Endometrium (tissue), 2 donors: ENCODE results near the gene COL1A1.

Experiments
- FAIRE-seq: peaks from 2 replicates; lab custom pipeline; 2012; peaks lifted over from hg19 to GRCh38; lab: Jason Lieb, UNC
- donor health status: control.
- donor health status: control.

The COL1A1 gene

GRCh38 chr17:50201276-50201854, at the start of gene COL1A1:
Gene COL1A1 (minus strand): TSS chr17:50201631. CDS start chr17:50201513, 118 bp downstream.
- peak; percentile 51 for FAIRE-seq

GRCh38 chr17:50248255-50248654, 46.8 kb upstream of the COL1A1 start:
- FAIRE-seq: no peak

DNA sequence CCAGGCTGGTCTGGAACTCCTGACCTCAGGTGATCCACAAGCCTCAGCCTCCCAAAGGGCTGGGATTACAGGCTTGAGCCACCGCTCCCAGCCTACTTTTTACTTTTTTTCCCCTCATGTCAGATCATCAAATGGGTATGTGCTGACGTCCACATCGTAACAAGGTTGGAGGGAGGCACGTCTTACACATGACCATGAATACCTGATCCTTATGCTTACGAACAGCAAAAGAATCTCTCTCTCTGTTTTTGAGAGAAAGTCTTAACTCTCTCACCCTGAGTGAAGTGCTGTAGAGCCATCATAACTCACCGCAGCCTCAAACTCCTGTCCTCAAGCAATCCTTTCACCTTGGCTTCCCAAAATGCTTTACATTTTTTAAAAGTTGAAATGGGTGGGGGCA, 43.3 kb upstream of the COL1A1 start:
- FAIRE-seq: no peak

DNA sequence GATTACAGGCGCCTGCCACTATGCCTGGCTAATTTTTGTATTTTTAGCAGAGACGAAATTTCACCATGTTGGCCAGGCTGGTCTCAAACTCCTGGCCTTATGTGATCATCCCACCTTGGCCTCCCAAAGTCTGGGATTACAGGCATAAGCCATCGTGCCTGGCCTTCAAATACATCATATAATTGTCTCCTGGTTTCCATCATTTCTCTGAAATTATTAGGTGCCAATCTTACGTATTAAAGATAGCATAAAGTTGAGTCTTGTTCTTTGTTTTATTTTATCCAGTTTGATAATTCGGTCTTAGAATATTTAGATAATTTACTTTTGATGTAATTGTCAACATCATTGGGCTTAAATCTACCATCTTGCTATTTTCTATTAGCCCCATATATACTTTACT, 40.0 kb upstream of the COL1A1 start:
- FAIRE-seq: no peak

DNA sequence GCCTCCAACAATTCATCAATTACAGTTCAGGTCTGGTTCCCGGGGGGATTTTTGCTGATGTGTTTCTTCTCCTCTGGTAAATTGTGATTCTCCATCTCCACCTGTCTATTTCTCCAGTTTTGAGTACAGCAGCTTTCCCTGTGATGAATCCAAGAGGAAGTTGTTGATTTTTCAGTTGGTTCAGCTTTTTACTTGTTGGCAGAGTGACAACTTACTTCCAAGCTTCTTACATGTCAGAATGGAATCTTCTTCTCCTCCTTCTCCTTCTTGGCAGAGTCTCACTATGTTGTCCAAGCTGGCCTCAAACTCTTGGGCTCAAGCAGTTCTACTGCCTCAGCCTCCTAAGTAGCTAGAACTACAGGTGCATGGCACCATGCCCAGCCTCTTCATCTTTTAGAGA, 39.4 kb upstream of the COL1A1 start:
- no peak for FAIRE-seq

- FAIRE-seq: no peak
These were observed 38.5 kb upstream of the COL1A1 start for GRCh38 chr17:50239937-50240336.

DNA sequence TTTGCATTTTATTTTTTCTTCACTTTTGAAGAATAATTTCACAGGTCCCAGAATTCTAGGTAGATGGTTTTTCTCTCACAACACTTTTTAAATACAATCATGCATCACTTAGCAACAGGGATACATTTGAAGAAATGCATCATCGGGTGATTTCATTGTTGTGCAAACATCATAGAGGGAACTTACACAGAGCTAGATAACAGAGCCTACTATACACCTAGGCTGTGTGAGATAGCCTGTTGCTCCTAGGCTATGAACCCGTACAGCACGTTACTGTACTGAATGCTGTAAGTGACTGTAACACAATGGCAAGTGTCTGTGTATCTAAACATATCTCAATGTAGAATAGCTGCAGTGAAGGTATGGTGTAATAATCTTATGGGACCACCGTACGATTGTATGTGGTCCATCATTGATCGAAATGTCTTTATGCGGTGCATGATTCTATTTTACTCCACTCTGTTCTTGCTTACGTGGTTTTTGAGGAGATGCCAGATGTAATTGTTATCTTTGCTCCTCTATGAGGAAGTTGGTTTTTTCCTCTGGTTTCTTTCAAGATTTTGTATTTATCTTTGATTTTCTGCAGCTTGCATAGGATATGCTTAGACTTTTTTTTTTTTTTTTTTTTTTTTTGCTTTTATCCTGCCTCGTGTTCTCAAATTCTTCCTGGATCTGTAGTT, 37.3 kb upstream of the COL1A1 start:
- FAIRE-seq: peak; percentile 29

GRCh38 chr17:50237901-50238300, 36.5 kb upstream of the COL1A1 start:
- FAIRE-seq: no peak

DNA sequence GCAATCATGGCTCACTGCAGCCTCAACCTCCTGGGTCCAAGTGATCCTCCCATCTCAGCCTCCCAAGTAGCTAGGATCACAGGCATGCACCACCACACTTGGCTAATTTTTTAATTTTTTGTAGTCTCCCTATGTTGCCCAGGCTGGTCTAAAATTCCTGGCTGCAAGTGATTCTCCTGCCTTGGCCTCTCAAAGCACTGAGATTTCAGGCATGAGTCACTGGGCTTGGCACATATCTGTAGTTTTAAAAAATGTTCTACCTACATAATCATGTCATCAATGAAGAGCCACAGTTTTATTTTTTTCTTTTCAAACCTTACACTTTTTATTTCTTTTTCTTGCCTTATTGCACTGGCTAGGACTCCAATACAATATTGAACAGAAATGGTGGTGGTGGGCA, 33.1 kb upstream of the COL1A1 start:
- no peak for FAIRE-seq

GRCh38 chr17:50225701-50226240, 24.3 kb upstream of the COL1A1 start:
- FAIRE-seq: no peak

- no peak for FAIRE-seq
These were observed 21.5 kb upstream of the COL1A1 start for GRCh38 chr17:50222922-50223321.

DNA sequence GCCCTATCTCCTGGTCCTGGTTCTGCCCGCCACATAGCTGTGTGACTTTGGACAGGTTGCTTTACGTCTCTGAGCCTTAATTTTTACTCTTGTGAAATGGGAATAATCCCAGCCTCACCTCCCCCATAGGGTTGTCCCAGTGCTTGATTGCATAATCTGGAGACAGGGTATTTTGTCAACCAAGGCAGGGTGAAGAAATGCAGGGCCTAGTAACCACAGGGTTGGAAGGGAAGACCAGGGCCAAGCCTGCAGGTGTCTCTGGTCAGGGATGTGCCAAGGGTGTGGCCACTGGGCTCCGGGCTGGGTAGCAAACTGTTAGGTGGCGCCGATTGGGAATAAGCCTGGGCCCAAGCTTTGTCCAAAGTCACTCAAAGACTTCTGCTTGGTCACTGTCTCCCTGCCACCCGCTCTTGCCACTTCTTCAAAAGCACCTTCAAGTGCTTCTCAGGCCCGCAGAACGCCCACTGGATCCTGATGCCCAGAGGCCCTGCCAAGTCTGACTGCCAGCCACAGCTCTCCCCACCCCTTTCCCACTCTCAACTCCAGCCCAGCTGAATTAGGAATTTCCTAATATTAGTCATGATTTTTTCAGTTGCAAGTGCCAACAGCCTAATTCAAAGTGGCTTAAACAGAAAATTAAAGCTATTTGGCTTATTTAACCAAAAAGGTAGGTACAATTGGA, 20.6 kb upstream of the COL1A1 start:
- FAIRE-seq: no peak

DNA sequence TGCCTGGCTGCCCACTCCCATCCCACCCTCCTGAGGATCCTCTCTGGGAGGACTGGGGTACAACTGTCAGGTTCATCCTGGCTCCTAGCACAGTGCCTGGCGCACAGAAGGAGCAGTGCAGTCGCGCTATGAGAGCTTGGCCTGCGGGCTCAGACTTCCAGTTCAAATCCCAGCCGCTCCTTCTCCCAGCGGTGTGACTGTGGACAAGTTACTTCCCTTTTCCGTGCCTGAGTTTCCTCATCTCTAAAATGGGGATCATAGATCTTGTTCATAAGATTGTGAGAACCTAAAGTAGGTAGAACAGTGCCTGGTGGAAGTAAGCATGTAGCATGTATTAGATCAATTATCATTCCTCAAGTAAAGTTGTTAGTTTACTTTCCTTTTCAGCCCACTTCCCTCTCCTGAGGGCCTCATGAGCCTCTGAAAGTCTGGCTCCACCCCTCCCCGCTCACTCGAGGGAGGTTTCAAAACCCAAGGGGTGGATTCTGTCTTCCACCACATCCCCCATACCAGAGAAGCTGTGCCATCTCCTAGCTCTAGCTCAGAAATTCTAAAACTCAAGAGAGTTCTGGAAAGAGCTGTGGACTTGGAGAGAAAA, 19.9 kb upstream of the COL1A1 start:
- FAIRE-seq: no peak

- FAIRE-seq: no peak
These were observed 19.4 kb upstream of the COL1A1 start for GRCh38 chr17:50220811-50221210.

DNA sequence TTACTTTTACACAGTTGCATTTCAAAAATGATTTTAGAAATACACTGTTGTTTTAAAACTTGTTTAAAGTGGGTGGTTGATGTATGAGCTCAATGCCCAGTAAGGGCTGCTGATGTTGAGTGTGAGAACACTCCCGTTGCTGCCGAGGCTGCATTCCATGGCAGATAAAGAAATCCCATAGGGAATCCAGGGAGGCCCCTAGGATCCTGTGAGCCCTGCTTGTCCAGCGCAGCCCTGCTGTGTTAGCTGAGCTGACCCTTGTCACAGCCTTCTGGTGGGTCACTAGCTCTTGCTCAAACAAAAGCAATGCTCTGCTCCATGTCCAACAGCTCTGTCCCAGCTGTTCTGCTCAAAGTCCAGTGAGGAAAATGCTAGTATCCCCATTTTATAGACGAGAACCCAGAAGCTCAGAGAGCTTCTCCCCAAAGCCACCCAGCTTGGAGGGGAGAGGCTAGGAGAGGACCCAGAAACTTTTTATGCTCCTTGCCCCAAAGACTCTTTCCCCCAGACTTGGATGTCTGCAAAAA, 18.6 kb upstream of the COL1A1 start:
- no peak for FAIRE-seq

DNA sequence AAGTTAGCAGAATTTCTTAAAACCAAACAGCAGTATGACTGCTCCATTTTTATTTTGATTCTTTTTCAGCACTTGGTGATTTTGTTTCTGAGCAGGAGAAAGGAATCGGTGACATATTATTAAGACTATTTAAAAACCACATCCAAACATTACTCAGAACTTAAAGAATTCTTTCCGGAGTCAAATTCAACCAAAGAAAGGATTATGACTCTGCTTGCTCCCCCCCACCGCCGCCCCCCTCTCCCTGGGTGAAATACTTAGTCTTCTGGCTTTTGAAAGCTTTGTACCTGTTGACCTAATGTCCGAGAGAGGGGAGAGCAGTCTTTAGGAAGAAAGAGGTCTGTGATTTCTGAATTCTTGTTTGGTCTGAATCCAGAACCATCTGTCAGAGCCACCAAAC, 17.9 kb upstream of the COL1A1 start:
- no peak for FAIRE-seq

GRCh38 chr17:50218771-50219315, 17.4 kb upstream of the COL1A1 start:
- no peak for FAIRE-seq

DNA sequence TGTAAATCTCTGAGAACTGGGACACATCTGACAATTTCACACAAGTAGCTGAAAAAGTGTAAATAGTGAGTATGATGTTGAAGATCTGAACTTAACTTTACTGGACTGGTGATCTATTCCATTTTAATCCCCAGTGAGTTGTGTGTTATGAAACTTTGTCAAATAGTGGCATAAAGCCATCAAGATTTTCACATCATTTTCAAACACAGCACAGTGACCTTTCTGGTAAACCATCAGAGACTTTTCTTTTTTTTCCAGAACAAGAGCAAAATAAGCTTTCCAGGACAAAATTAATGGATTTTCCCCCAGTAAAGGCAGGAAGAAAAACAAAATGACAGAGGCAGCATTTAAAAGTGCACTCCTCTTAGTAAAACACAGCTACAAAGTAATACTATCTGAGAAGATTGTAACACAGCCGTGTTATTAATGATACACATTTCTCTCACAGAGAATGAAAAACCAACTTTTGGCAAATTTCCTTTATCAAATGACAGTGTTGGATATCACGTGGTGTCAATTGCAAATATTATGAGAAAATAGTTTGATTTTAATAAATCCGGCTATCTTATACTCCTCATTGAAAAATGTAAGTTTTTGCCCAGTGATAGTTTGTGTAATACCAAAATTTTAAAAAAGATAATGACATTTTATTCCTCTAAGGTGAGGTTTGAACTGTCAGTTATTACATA, 16.8 kb upstream of the COL1A1 start:
- FAIRE-seq: peak; percentile 82

DNA sequence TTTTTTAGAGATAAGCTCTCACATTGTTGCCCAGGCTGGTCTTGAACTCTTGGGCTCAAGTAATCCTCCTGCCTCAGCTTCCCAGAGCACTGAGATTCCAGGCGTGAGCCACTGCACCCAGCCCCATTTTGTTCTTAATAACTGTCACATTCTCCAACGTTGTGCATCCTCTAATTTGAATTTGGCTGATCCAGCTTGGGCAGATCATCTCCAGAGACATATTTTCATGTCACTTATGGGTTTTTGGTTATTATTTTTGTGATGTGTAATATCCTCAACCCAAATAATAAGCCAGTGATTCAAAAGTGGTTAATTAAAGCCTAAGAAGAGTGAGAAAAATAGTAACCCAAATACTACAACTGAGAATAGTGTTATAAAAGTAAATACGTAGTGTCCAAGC, 16.2 kb upstream of the COL1A1 start:
- no peak for FAIRE-seq

- FAIRE-seq: no peak
These were observed 13.7 kb upstream of the COL1A1 start for GRCh38 chr17:50214976-50215760.
